Adrenal gland (tissue), 5 donors: ENCODE measurements around the gene USF1.

Source experiments
- POLR2A ChIP-seq, 2 donors: fragments of 450-650 bp; IDR thresholded peaks; one replicate each; pipeline ENCODE4 v1.6.1; 2017; ENCODE audit warnings: antibody characterized with exemption in 2 of 2, mild to moderate bottlenecking in 2 of 2, moderate library complexity in 1 of 2
- TF ChIP-seq, protein P1 (sequence below), 6 experiments: fragments of 450-650 bp in 4 of 6; fragments of 200-600 bp in 2 of 6; sonication (generic) in 1 of 6; IDR thresholded peaks; 1 replicate in 5 of 6; 2 replicates in 1 of 6; pipeline versions ENCODE4 v1.5.1 to v1.8.0; 2016 to 2021; ENCODE audit warnings: antibody characterized with exemption in 6 of 6, mild to moderate bottlenecking in 2 of 6, moderate library complexity in 1 of 6
- donor health status: DM: no; HTN: no; CAD: no.

DNA sequence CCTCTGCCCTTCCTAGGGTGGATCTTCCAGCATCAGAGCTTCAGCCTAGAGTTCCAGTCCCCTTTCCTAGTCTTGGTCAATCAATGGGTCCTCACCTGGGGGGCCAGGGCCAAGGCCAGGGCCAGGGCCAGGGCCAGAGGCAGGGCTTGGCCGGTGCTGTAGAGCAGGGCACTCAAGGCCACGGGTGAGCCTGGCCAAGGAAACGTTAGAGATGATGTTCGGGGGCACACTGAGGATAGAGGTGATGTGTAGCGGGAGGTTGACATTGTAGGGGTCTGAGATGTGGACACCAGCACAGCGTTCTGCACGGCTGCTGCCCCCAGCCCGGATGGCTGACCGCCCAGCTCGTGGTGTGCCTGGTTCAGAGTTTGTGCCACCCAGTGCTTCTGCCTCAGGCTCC, 5.4 kb upstream of the USF1 start:
- TF ChIP-seq POLR2A (IDR thresholded peaks at IDR 0.05): no peak
- TF ChIP-seq, protein P1, sequence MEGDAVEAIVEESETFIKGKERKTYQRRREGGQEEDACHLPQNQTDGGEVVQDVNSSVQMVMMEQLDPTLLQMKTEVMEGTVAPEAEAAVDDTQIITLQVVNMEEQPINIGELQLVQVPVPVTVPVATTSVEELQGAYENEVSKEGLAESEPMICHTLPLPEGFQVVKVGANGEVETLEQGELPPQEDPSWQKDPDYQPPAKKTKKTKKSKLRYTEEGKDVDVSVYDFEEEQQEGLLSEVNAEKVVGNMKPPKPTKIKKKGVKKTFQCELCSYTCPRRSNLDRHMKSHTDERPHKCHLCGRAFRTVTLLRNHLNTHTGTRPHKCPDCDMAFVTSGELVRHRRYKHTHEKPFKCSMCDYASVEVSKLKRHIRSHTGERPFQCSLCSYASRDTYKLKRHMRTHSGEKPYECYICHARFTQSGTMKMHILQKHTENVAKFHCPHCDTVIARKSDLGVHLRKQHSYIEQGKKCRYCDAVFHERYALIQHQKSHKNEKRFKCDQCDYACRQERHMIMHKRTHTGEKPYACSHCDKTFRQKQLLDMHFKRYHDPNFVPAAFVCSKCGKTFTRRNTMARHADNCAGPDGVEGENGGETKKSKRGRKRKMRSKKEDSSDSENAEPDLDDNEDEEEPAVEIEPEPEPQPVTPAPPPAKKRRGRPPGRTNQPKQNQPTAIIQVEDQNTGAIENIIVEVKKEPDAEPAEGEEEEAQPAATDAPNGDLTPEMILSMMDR (IDR thresholded peaks at IDR 0.05): no peak
